ENCODE results near the gene BACH1.

DNA sequence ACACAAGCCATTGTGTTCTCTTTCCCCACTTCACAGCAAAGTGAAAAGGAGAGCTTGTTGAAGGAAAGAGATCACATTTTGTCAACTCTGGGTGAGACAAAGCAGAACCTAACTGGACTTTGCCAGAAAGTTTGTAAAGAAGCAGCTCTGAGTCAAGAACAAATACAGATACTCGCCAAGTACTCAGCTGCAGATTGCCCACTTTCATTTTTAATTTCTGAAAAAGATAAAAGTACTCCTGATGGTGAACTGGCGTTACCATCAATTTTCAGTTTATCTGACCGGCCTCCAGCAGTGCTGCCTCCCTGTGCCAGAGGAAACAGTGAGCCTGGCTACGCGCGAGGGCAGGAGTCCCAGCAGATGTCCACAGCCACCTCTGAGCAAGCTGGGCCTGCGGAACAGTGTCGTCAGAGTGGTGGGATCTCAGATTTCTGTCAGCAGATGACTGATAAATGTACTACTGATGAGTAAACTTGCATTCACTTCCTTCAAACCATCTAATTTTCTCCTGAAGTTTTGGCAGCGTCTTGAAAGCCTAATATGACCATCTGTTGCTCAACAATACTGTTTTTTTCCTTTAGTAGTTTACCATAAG is 43.7 kb downstream of the BACH1 start:
- TF ChIP-seq TCF7L2 (IDR thresholded peaks at IDR 0.05; ENCODE audit: low read depth, low read length) (no peak), REST (IDR thresholded peaks at IDR 0.05; ENCODE audit: insufficient read depth in 1 of 2, low read depth in 2 of 2, low read length in 1 of 2) (no peak), POLR2AphosphoS5 (IDR thresholded peaks at IDR 0.05; ENCODE audit: low read depth, low read length) (no peak), SIN3A (IDR thresholded peaks at IDR 0.05; ENCODE audit: borderline replicate concordance, insufficient read depth, low read depth, low read length) (no peak)
- TF ChIP-seq, protein P1, sequence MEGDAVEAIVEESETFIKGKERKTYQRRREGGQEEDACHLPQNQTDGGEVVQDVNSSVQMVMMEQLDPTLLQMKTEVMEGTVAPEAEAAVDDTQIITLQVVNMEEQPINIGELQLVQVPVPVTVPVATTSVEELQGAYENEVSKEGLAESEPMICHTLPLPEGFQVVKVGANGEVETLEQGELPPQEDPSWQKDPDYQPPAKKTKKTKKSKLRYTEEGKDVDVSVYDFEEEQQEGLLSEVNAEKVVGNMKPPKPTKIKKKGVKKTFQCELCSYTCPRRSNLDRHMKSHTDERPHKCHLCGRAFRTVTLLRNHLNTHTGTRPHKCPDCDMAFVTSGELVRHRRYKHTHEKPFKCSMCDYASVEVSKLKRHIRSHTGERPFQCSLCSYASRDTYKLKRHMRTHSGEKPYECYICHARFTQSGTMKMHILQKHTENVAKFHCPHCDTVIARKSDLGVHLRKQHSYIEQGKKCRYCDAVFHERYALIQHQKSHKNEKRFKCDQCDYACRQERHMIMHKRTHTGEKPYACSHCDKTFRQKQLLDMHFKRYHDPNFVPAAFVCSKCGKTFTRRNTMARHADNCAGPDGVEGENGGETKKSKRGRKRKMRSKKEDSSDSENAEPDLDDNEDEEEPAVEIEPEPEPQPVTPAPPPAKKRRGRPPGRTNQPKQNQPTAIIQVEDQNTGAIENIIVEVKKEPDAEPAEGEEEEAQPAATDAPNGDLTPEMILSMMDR (IDR thresholded peaks at IDR 0.05) = no peak
